Measurements from ENCODE around the gene UBTF. TPM values are rescaled to one million over a fixed set of nuclear protein-coding genes. Genes with fewer than 3 reads are reported as not detected.
A peak's percentile ranks its signal among the peaks of the same experiment; 100 is the strongest.

The UBTF gene
- total and polyA plus RNA-seq, 9 of the 15 experiments (the other 6 are each of a cell fraction or from before 2014, with no cell fraction given) = 1.2 to 113 (median 83.6) TPM

- peak; percentile 97 for TF ChIP-seq CUX1 (CRISPR knock-in tag; IDR thresholded peaks at IDR 0.05)
- no peak for TF ChIP-seq ZBTB26 (CRISPR knock-in tag; IDR thresholded peaks at IDR 0.05)
- TF ChIP-seq ZNF232 (CRISPR knock-in tag; IDR thresholded peaks at IDR 0.05) = no peak
- no peak for TF ChIP-seq HBP1 (CRISPR knock-in tag; IDR thresholded peaks at IDR 0.05)
- TF ChIP-seq KDM1A (IDR thresholded peaks at IDR 0.05) = peak; percentile 92 to 96
- no peak for TF ChIP-seq NKRF (IDR thresholded peaks at IDR 0.05; ENCODE audit: borderline replicate concordance)
- no peak for TF ChIP-seq HIVEP1 (CRISPR knock-in tag; IDR thresholded peaks at IDR 0.05)
- no peak for TF ChIP-seq STAG1 (CRISPR knock-in tag; IDR thresholded peaks at IDR 0.05; ENCODE audit: borderline replicate concordance)
- no peak for TF ChIP-seq SMAD2 (IDR thresholded peaks at IDR 0.05; ENCODE audit: low read depth, low read length)
- TF ChIP-seq PHB (CRISPR knock-in tag; IDR thresholded peaks at IDR 0.05) = no peak
- peak; percentile 95 for TF ChIP-seq ZNF197 (CRISPR knock-in tag; IDR thresholded peaks at IDR 0.05; ENCODE audit: low read depth)
- peak; percentile 100 for TF ChIP-seq CCNT2 (IDR thresholded peaks at IDR 0.05; ENCODE audit: borderline replicate concordance, extremely low read depth, insufficient read length, low read depth, low read length)
- no peak for TF ChIP-seq HOXB6 (CRISPR knock-in tag; IDR thresholded peaks at IDR 0.05; ENCODE audit: borderline replicate concordance)
- TF ChIP-seq NONO (IDR thresholded peaks at IDR 0.05; ENCODE audit: low read depth in 2 of 2, low read length in 1 of 2) = peak in 1 of 2 experiments; percentile 97; a peak in 2 of 4 replicates
- no peak for TF ChIP-seq SP2 (IDR thresholded peaks at IDR 0.05; ENCODE audit: extremely low read depth, low read depth, low read length, poor library complexity, severe bottlenecking)
- no peak for TF ChIP-seq DNMT1 (IDR thresholded peaks at IDR 0.05)
- no peak for TF ChIP-seq NR4A1 (CRISPR knock-in tag; IDR thresholded peaks at IDR 0.05)
- TF ChIP-seq NR4A1 (tag; IDR thresholded peaks at IDR 0.05) = peak; percentile 98
Measured at GRCh38 chr17:44266402-44267164, 47.1 kb upstream of the UBTF start (continued).

Data from K562 (cell line).